HG02623 (cell line): ENCODE data around the gene ADO.
"Not testable (repeated sequence)": the region's sequence is repeated elsewhere in the genome, so short reads cannot be mapped to it uniquely, and the experiment has no call there.

Experiments used
- ATAC-seq: cut with Tn5 transposase; IDR thresholded peaks from one replicate; pipeline ENCODE4 v1.9.1; 2021; ENCODE audit warnings: moderate library complexity; ENCODE audit not compliant: unreplicated experiment

Gene ADO

GRCh38 chr10:62804356-62805230 is at the start of gene ADO:
Gene ADO (plus strand): TSS chr10:62804720. CDS start chr10:62805060, 340 bp downstream.
- peak; percentile 84 for ATAC-seq

- ATAC-seq: no peak
These were observed 49.6 kb upstream of the ADO start for GRCh38 chr10:62754963-62755362.

GRCh38 chr10:62755662-62756653 is 48.6 kb upstream of the ADO start:
- ATAC-seq: no peak

- no peak for ATAC-seq
These were observed 44.8 kb upstream of the ADO start for GRCh38 chr10:62759599-62760175.

- ATAC-seq: no peak
These were observed 44.1 kb upstream of the ADO start for GRCh38 chr10:62760401-62760800.

- ATAC-seq: no peak
These were observed 43.4 kb upstream of the ADO start for GRCh38 chr10:62761115-62761514.

- ATAC-seq: no peak
These were observed 41.4 kb upstream of the ADO start for GRCh38 chr10:62763155-62763554.

- no peak for ATAC-seq
These were observed 40.5 kb upstream of the ADO start for GRCh38 chr10:62764011-62764410.

GRCh38 chr10:62765726-62766125 is 38.8 kb upstream of the ADO start:
- ATAC-seq: no peak

- no peak for ATAC-seq
These were observed 38.1 kb upstream of the ADO start for GRCh38 chr10:62766386-62766785.

GRCh38 chr10:62769574-62770242 is 34.8 kb upstream of the ADO start:
- ATAC-seq: peak; percentile 59

GRCh38 chr10:62772186-62772974 is 32.1 kb upstream of the ADO start:
- no peak for ATAC-seq

- no peak for ATAC-seq
These were observed 26.4 kb upstream of the ADO start for GRCh38 chr10:62778125-62778524.

- ATAC-seq: peak; percentile 96
These were observed 24.9 kb upstream of the ADO start for GRCh38 chr10:62779487-62780248.

GRCh38 chr10:62784537-62784936 is 20.0 kb upstream of the ADO start:
- ATAC-seq: not testable (repeated sequence)

GRCh38 chr10:62788285-62788684 is 16.2 kb upstream of the ADO start:
- ATAC-seq: not testable (repeated sequence)

GRCh38 chr10:62788861-62789467 is 15.6 kb upstream of the ADO start:
- ATAC-seq: no peak

GRCh38 chr10:62790019-62790555 is 14.4 kb upstream of the ADO start:
- ATAC-seq: no peak
